Chondrocyte (in vitro differentiated cells): ENCODE measurements around the gene ZNF628. TPM values are rescaled to one million over a fixed set of nuclear protein-coding genes. Genes with fewer than 3 reads are reported as not detected.

Experiments
- DNase-seq: peaks from one replicate; pipeline ENCODE4 v3.0.0; 2021; ENCODE audit warnings: mixed read lengths, low spot score
- H3K27ac Mint-ChIP-seq: one replicate; pipeline ENCODE4 v1.8.0; 2021; ENCODE audit warnings: mild to moderate bottlenecking, moderate library complexity, mixed read lengths; ENCODE audit not compliant: unreplicated experiment
- H3K27me3 Mint-ChIP-seq: 2 replicates; pipeline ENCODE4 v1.8.0; 2021; ENCODE audit warnings: low read depth, mixed read lengths
- H3K36me3 Mint-ChIP-seq: 2 replicates; pipeline ENCODE4 v1.8.0; 2021; ENCODE audit warnings: low read depth, mixed read lengths
- H3K4me1 Mint-ChIP-seq: 2 replicates; pipeline ENCODE4 v1.8.0; 2021; ENCODE audit warnings: low read depth, mild to moderate bottlenecking, mixed read lengths
- H3K4me3 Mint-ChIP-seq: one replicate; pipeline ENCODE4 v1.8.0; 2021; ENCODE audit warnings: mild to moderate bottlenecking, moderate library complexity, mixed read lengths; ENCODE audit not compliant: unreplicated experiment
- H3K9me3 Mint-ChIP-seq: 2 replicates; pipeline ENCODE4 v1.8.0; 2021; ENCODE audit warnings: low read depth, mixed read lengths
- total RNA-seq: library from RNA; stranded (reverse); gene quantifications from 3 replicates; pipeline ENCODE4 v1.2.1, GENCODE V29; 2021
- TF ChIP-seq, protein P1 (sequence below): fragments of 200-600 bp; sonication (generic); IDR thresholded peaks from 2 replicates; pipeline ENCODE4 v1.5.0; 2021; ENCODE audit warnings: antibody characterized with exemption, mild to moderate bottlenecking, moderate library complexity

The ZNF628 gene
- total RNA-seq, 1 donor from 2014 or later, result 9.4 TPM

DNA sequence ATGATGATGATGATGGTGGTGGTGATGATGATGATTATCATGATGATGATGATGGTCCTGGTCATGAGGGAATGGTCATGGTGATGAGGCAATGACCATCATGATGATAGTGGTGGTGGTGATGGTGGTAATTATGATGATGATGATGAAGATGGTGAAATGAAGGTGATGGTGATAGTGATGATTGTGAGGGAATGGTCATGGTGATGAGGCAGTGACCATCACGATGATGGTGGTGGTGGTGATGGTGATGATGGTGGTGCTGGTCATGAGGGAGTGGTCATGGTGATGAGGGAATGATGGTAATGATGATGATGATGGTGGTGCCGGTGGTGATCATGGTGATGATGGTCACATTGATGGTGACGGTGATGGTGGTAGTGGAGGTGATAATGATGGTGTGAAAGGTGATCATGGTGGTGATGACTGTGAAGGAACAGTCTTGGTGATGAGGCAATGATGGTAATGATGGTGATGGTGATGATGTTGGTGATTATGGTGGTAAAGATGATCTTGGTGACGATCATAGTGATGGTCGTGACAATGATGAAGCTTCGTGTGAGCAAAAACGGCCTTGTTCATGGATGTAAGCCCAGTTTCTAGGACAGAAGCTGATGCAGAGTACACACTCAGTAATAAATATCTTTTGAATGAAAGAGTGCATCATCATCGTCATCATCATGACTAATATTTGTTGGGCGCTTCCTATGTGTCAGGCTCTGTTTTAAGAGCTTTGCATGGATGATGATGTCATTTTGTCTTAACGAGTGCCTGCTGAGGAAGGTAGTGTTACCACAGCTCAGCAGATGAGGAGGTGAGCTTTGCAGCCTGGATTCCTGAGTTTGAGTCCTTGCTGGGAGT, 43.3 kb downstream of the ZNF628 start:
- H3K27me3 Mint-ChIP-seq, result no peaks in the 10 kb centered on the region
- H3K27ac Mint-ChIP-seq, result no peak overlapping the region
- TF ChIP-seq, protein P1, sequence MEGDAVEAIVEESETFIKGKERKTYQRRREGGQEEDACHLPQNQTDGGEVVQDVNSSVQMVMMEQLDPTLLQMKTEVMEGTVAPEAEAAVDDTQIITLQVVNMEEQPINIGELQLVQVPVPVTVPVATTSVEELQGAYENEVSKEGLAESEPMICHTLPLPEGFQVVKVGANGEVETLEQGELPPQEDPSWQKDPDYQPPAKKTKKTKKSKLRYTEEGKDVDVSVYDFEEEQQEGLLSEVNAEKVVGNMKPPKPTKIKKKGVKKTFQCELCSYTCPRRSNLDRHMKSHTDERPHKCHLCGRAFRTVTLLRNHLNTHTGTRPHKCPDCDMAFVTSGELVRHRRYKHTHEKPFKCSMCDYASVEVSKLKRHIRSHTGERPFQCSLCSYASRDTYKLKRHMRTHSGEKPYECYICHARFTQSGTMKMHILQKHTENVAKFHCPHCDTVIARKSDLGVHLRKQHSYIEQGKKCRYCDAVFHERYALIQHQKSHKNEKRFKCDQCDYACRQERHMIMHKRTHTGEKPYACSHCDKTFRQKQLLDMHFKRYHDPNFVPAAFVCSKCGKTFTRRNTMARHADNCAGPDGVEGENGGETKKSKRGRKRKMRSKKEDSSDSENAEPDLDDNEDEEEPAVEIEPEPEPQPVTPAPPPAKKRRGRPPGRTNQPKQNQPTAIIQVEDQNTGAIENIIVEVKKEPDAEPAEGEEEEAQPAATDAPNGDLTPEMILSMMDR, result no peak
- H3K9me3 Mint-ChIP-seq, result no peaks in the 10 kb centered on the region
- H3K36me3 Mint-ChIP-seq, result no peaks in the 10 kb centered on the region
- peaks cover 5% of the 10 kb centered on the region for H3K4me1 Mint-ChIP-seq
- H3K4me3 Mint-ChIP-seq, result no peak overlapping the region
- DNase-seq, result no peak

DNA sequence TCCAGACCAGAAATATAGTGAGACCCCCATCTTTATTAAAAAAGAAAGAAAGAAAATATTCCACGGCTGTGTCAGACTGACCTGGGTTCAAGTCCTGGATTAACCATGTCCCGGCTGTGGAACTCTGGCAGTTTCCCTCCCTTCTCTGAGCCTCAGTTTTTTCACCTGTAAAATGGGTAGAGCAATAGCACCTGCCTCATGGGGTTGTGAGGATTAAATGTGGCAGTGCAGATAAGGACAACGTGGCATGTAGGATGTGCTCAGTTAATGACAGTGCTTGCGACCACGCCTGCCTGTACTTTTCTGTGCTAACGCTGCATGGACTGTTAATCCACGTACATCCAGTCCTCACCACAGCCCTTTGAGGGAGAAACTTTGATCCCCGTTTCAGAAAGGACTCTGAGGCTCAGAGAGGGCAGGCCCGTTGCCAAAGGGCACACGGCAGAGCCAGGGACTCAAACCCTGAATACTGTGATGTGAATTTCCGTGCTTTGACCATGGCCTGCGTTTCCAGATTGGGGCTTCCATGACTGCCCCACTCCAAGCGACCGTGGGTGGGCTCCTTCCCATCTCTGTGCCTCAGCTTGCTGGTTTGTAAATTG, 44.4 kb downstream of the ZNF628 start:
- Mint-ChIP-seq H3K4me1 (peaks cover 7% of the 10 kb centered on the region), H3K4me3 (no peak overlapping the region), H3K27me3 (no peaks in the 10 kb centered on the region), H3K36me3 (no peaks in the 10 kb centered on the region), H3K27ac (no peak overlapping the region), H3K9me3 (no peaks in the 10 kb centered on the region)
- DNase-seq, result no peak
- TF ChIP-seq, protein P1, result no peak

DNA sequence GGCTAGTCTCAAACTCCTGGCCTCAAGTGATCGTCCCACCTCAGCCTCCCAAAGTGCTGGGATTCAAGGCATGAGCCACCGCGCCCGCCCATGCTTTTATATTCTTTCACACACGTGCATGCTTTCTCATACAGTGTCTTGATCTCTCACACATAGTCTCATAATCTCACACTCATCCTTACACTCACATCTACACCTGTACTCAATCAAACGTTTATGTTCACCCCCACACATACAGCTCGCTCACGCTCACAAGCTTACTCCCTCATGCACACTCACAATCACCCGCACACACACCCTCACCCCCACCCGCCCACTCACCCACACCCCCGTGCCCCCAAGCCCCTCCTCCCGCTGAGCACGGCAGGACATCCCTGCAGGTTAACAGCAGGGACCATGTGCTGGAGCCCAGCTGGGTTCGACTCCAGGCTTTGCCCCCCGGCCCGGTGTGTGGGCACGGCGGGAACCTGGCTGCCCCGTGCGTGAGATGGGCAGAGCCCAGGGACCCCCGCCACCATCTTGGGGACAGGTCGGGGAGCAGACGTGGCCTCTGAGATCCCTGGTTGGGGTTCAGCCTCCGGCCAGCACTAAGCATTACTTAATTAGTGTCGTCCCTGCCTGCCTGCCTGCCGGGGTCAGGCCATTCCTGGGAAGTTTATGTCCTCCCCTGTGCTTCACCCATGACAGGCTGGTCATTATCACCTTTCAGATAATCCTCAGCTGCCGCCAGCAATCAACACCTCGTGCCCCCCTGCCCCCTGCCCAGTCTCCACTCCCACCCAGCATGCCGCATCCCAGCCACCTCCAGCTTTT, 49.1 kb downstream of the ZNF628 start:
- DNase-seq, result no peak
- no peak overlapping the region for H3K27ac Mint-ChIP-seq
- TF ChIP-seq, protein P1, result no peak
- no peaks in the 10 kb centered on the region for H3K36me3 Mint-ChIP-seq
- H3K4me1 Mint-ChIP-seq, result peaks cover 3% of the 10 kb centered on the region
- H3K9me3 Mint-ChIP-seq, result no peaks in the 10 kb centered on the region
- no peak overlapping the region for H3K4me3 Mint-ChIP-seq
- no peaks in the 10 kb centered on the region for H3K27me3 Mint-ChIP-seq

DNA sequence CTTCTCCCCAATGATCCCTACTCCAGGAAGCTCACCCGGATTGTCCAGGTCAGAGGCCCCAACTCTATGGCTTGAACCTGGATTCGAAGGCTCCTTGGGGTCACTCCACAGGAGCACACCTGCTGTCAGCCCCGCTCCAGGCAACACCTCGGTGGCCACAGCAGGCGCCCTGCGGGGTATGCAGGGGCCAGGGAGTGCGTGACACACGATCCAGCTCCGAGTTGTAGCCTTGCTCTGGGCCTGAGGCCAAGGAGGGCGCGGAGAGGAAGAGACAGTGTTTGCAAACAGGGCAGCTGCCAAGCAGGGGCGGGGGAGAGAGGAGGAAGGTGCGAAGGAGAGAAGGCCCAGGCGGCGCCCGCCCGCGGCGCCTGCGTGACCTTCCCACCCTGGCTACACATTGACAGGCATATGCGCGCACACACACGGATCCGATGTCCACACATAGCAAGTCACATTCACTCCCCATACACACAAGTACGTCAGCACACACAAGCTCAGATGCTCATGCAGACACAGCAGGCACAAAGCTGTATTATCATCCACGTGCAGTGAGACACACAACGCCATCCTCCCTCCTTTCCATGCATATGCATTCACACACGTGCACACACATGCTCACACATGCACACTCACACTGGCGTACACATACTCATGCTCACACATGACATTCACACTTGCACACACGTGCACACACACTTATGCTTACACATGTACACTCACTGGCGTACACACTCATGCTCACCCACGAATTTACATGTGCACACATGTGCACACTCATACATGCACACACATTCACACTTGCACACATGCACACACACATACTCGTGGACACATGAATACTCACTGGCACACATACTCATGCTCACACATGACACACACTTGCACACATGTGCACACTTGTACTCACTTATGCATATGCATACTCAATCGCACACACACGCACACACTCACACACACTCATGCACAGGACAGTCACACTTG, 50.1 kb downstream of the ZNF628 start:
- DNase-seq, result no peak
- no peaks in the 10 kb centered on the region for H3K36me3 Mint-ChIP-seq
- no peak overlapping the region for H3K4me3 Mint-ChIP-seq

More for the DNA sequence above, 50.1 kb downstream of the ZNF628 start:
- Mint-ChIP-seq H3K27me3 (no peaks in the 10 kb centered on the region), H3K27ac (no peak overlapping the region), H3K4me1 (peaks cover 3% of the 10 kb centered on the region), H3K9me3 (no peaks in the 10 kb centered on the region)
- TF ChIP-seq, protein P1, result no peak
